H1 (cell line): Measurements from ENCODE around the gene SMIM15. TPM values are rescaled to one million over a fixed set of nuclear protein-coding genes. Genes with fewer than 3 reads are reported as not detected.
A peak's percentile ranks its signal among the peaks of the same experiment; 100 is the strongest.
"Not testable (repeated sequence)": the region's sequence is repeated elsewhere in the genome, so short reads cannot be mapped to it uniquely, and the experiment has no call there.

ENCODE experiments used
- CTCF ChIA-PET: fragments of 300-600 bp; sonication (Branson Sonifier 250); formaldehyde crosslinking; loops from one replicate; lab custom pipeline; 2021; ENCODE audit not compliant: partially characterized antibody; lab: Charles Lee
- POLR2A ChIA-PET: fragments of 300-600 bp; sonication (Branson Sonifier 250); formaldehyde crosslinking; loops from one replicate; lab custom pipeline; 2021; ENCODE audit warnings: inconsistent platforms; ENCODE audit not compliant: partially characterized antibody; lab: Charles Lee
- DNase-seq, 2 experiments: peaks; one replicate each; pipeline versions ENCODE4 v3.0.0 to v3.0.0-alpha.2; 2010 to 2022; ENCODE audit warnings: low spot score in 2 of 2, low read depth in 1 of 2, mixed read lengths in 1 of 2
- FAIRE-seq: peaks from 2 replicates; lab custom pipeline; 2011; peaks lifted over from hg19 to GRCh38; lab: Jason Lieb, UNC
- H2AFZ ChIP-seq: 2 replicates; pipeline ENCODE4 v1.8.1; 2012; ENCODE audit warnings: low read length, inconsistent platforms
- H2AK5ac ChIP-seq: 2 replicates; pipeline ENCODE4 v1.6.1; 2013; ENCODE audit warnings: low read depth, low read length
- H2BK120ac ChIP-seq: replicated peaks from 2 replicates; pipeline ENCODE3; 2013; ENCODE audit warnings: low read depth, low read length, inconsistent platforms
- H2BK12ac ChIP-seq: 2 replicates; pipeline ENCODE4 v1.6.1; 2013; ENCODE audit warnings: low read depth, low read length
- H2BK15ac ChIP-seq: 2 replicates; pipeline ENCODE4 v1.6.1; 2013; ENCODE audit warnings: low read length
- H2BK20ac ChIP-seq: 2 replicates; pipeline ENCODE4 v1.6.1; 2013; ENCODE audit warnings: low read length
- H2BK5ac ChIP-seq: 2 replicates; pipeline ENCODE4 v1.6.1; 2013; ENCODE audit warnings: low read depth, low read length
- H3K14ac ChIP-seq: 2 replicates; pipeline ENCODE4 v1.6.1; 2013; ENCODE audit warnings: inconsistent platforms; ENCODE audit not compliant: insufficient read length
- H3K18ac ChIP-seq: 2 replicates; pipeline ENCODE4 v1.6.1; 2013; ENCODE audit warnings: low read length; ENCODE audit errors: extremely low read depth
- H3K23ac ChIP-seq: 2 replicates; pipeline ENCODE4 v1.6.1; 2013; ENCODE audit warnings: inconsistent platforms; ENCODE audit not compliant: insufficient read length
- H3K23me2 ChIP-seq: 2 replicates; pipeline ENCODE4 v1.6.1; 2013; ENCODE audit warnings: low read depth, low read length
- H3K27ac ChIP-seq: 2 replicates; pipeline ENCODE4 v1.6.1; 2011; ENCODE audit warnings: low read depth, low read length, inconsistent platforms
- H3K27me3 ChIP-seq, 4 experiments: replicated peaks in 1 of 4; 1 replicate in 1 of 4; 2 replicates in 3 of 4; pipeline versions ENCODE4 v1.6.1 to v1.8.1; 2011 to 2013; ENCODE audit warnings: low read length in 3 of 4, mild to moderate bottlenecking in 3 of 4, inconsistent platforms in 2 of 4, mixed read lengths in 2 of 4, moderate library complexity in 1 of 4; ENCODE audit not compliant: control insufficient read depth in 3 of 4, insufficient read depth in 3 of 4; ENCODE audit errors: extremely low read depth in 1 of 4
- H3K36me3 ChIP-seq, 4 experiments: 2 replicates each; pipeline versions ENCODE4 v1.6.1 to v1.8.1; 2011 to 2013; ENCODE audit warnings: mild to moderate bottlenecking in 4 of 4, low read length in 3 of 4, moderate library complexity in 2 of 4, control low read depth in 1 of 4, inconsistent platforms in 1 of 4; ENCODE audit not compliant: insufficient read depth in 4 of 4, control insufficient read depth in 2 of 4
- H3K4ac ChIP-seq: replicated peaks from 2 replicates; pipeline ENCODE3; 2013; ENCODE audit warnings: low read length, low read depth, mixed read lengths, inconsistent platforms; ENCODE audit not compliant: insufficient read length
- H3K4me1 ChIP-seq, 4 experiments: replicated peaks in 1 of 4; 1 replicate in 1 of 4; 2 replicates in 3 of 4; pipeline versions ENCODE4 v1.6.1 to v1.8.1; 2011 to 2013; ENCODE audit warnings: low read length in 3 of 4, inconsistent platforms in 2 of 4, mixed read lengths in 1 of 4; ENCODE audit not compliant: insufficient read depth in 4 of 4, control insufficient read depth in 3 of 4
- H3K4me2 ChIP-seq, 2 experiments: 2 replicates each; pipeline versions ENCODE4 v1.6.1 to v1.8.1; 2011 to 2013; ENCODE audit warnings: low read depth in 2 of 2, low read length in 2 of 2, control low read depth in 1 of 2, inconsistent platforms in 1 of 2, mild to moderate bottlenecking in 1 of 2; ENCODE audit not compliant: insufficient read depth in 1 of 2
- H3K4me3 ChIP-seq, 4 experiments: fragments of 200-600, 300-600 bp in 1 of 4; sonication (generic), shearing (Covaris generic), sonication (Bioruptor Twin) in 1 of 4; 2 replicates each; pipeline versions ENCODE4 v1.5.1 to v1.8.1; 2011 to 2016; ENCODE audit warnings: low read length in 4 of 4, low read depth in 3 of 4, control low read depth in 2 of 4, inconsistent platforms in 2 of 4, mild to moderate bottlenecking in 2 of 4, mixed read lengths in 1 of 4, moderate library complexity in 1 of 4; ENCODE audit not compliant: insufficient read depth in 2 of 4; ENCODE audit errors: extremely low read depth in 1 of 4
- H3K56ac ChIP-seq: replicated peaks from 2 replicates; pipeline ENCODE3; 2013; ENCODE audit warnings: low read depth, mild to moderate bottlenecking, mixed read lengths, low read length, inconsistent platforms; ENCODE audit not compliant: insufficient read length
- H3K79me1 ChIP-seq: 2 replicates; pipeline ENCODE4 v1.6.1; 2013; ENCODE audit warnings: low read depth, low read length, control low read depth
- H3K79me2 ChIP-seq, 2 experiments: 2 replicates each; pipeline versions ENCODE4 v1.6.1 to v1.8.1; 2012 to 2013; ENCODE audit warnings: low read length in 2 of 2, mild to moderate bottlenecking in 2 of 2, inconsistent platforms in 1 of 2; ENCODE audit not compliant: insufficient read depth in 2 of 2, control insufficient read depth in 1 of 2
- H3K9ac ChIP-seq, 4 experiments: replicated peaks in 1 of 4; 1 replicate in 1 of 4; 2 replicates in 3 of 4; pipeline versions ENCODE4 v1.6.1 to v1.8.1; 2011 to 2013; ENCODE audit warnings: low read depth in 3 of 4, low read length in 3 of 4, control low read depth in 2 of 4, mild to moderate bottlenecking in 2 of 4, moderate library complexity in 2 of 4, inconsistent platforms in 1 of 4; ENCODE audit errors: extremely low read depth in 1 of 4
- H3K9me3 ChIP-seq, 2 experiments: 2 replicates each; pipeline versions ENCODE4 v1.6.1 to v1.8.1; 2012 to 2013; ENCODE audit warnings: mild to moderate bottlenecking in 2 of 2, moderate library complexity in 2 of 2, control low read depth in 1 of 2, inconsistent platforms in 1 of 2, low read depth in 1 of 2, low read length in 1 of 2, mixed read lengths in 1 of 2; ENCODE audit not compliant: insufficient read depth in 2 of 2
- H4K20me1 ChIP-seq, 2 experiments: replicated peaks in 1 of 2; 2 replicates each; pipeline versions ENCODE3 to v1.8.1; 2011 to 2013; ENCODE audit warnings: inconsistent platforms in 2 of 2, low read length in 2 of 2, mild to moderate bottlenecking in 1 of 2; ENCODE audit not compliant: insufficient read depth in 2 of 2, control insufficient read depth in 1 of 2
- H4K5ac ChIP-seq: 2 replicates; pipeline ENCODE4 v1.6.1; 2013; ENCODE audit warnings: low read length, low read depth, mixed read lengths, inconsistent platforms; ENCODE audit not compliant: insufficient read length
- H4K8ac ChIP-seq: 2 replicates; pipeline ENCODE4 v1.8.0; 2013; ENCODE audit warnings: mild to moderate bottlenecking, moderate library complexity, low read length, inconsistent platforms; ENCODE audit not compliant: insufficient read depth; ENCODE audit errors: extremely low read depth
- H4K91ac ChIP-seq: replicated peaks from 2 replicates; pipeline ENCODE3; 2013; ENCODE audit warnings: low read length, mixed read lengths, inconsistent platforms; ENCODE audit not compliant: insufficient read length
- CHD1 ChIP-seq: IDR thresholded peaks from 2 replicates; pipeline ENCODE4 v1.6.1; 2012; ENCODE audit warnings: low read depth, low read length, improper control_type of control experiment
- KDM4A ChIP-seq: IDR thresholded peaks from one replicate; pipeline ENCODE4 v1.7.1; 2012; ENCODE audit warnings: low read depth, mild to moderate bottlenecking, moderate library complexity, low read length, inconsistent platforms; ENCODE audit not compliant: severe bottlenecking
- POLR2A ChIP-seq, 2 experiments: IDR thresholded peaks; 1 replicate in 1 of 2; 2 replicates in 1 of 2; pipeline ENCODE4 v1.6.1; 2011; ENCODE audit warnings: low read depth in 2 of 2, low read length in 2 of 2, mild to moderate bottlenecking in 2 of 2; ENCODE audit errors: control extremely low read depth in 1 of 2
- RFX5 ChIP-seq: IDR thresholded peaks from 2 replicates; pipeline ENCODE4 v1.6.1; 2011; ENCODE audit warnings: low read depth, low read length, improper control_type of control experiment, borderline replicate concordance
- WGBS, 2 experiments: shearing (Covaris generic) in 1 of 2; methylation state at CpG; one replicate each; pipeline versions ENCODE4 v1.1.6 to v1.1.7; 2013 to 2015; ENCODE audit warnings: low lambda C conversion rate in 2 of 2, mixed read lengths in 2 of 2, inconsistent platforms in 1 of 2, low coverage in 1 of 2, missing lambda C conversion rate in 1 of 2; ENCODE audit not compliant: insufficient replicate concordance in 2 of 2, insufficient coverage in 1 of 2, insufficient read length in 1 of 2; ENCODE audit errors: extremely low coverage in 1 of 2, missing lambda C conversion rate in 1 of 2; 5-methylcytosine and 5-hydroxymethylcytosine counted together
- polyA plus RNA-seq, 7 experiments: library from polyadenylated mRNA; depleted of rRNA in 3 of 7; stranded (reverse) in 5 of 7; unstranded in 2 of 7; fragments of >200 nt in 5 of 7; fragments of 200-250 nt in 2 of 7; gene quantifications; 1 replicate in 5 of 7; 2 replicates in 1 of 7; 4 replicates in 1 of 7; pipeline versions ENCODE4 v1.2.1 to v1.2.3, GENCODE V29; 2011 to 2013; ENCODE audit warnings: missing spikeins in 2 of 7, mixed read lengths in 2 of 7
- total RNA-seq: library from RNA; stranded (reverse); fragmentation: NEBNext Ultra II Directional; extraction: Animal tissue kit (Norgen Biotek cat#: 25700); gene quantifications from 2 replicates; pipeline ENCODE4 v1.2.1, GENCODE V29; 2021
- TF ChIP-seq, protein P1 (sequence below), 3 experiments: IDR thresholded peaks; 1 replicate in 2 of 3; 2 replicates in 1 of 3; pipeline versions ENCODE4 v1.5.1 to v1.6.1; 2011; ENCODE audit warnings: low read length in 3 of 3, mild to moderate bottlenecking in 3 of 3, inconsistent platforms in 2 of 3, low read depth in 1 of 3, moderate library complexity in 1 of 3; ENCODE audit not compliant: insufficient read depth in 1 of 3; ENCODE audit errors: control extremely low read depth in 1 of 3
- TF ChIP-seq, protein P2 (sequence below): IDR thresholded peaks from 2 replicates; pipeline ENCODE4 v1.6.1; 2012; ENCODE audit warnings: inconsistent platforms

Gene SMIM15
- total and polyA plus RNA-seq, 2 of the 8 experiments (the other 6 are each of a cell fraction or from before 2014, with no cell fraction given): 17.6 to 53.1 TPM

DNA sequence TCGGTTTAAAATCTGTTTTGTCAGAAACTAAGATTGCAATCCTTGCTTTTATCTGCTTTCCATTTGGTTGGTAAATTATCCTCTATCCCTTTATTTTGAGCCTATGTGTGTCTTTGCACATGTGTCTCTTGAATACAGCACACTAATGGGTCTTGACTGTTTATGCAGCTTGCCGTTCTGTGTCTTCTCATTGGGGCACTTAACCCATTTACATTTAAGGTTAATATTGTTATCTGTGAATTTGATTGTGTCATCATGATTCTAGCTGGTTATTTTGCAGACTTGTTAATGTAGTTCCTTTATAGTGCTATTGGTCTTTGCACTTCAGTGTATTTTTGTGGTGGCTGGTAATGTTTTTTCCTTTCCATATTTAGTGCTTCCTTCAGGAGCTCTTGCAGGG lies 36.3 kb upstream of the SMIM15 start (continued):
- TF ChIP-seq, protein P1, sequence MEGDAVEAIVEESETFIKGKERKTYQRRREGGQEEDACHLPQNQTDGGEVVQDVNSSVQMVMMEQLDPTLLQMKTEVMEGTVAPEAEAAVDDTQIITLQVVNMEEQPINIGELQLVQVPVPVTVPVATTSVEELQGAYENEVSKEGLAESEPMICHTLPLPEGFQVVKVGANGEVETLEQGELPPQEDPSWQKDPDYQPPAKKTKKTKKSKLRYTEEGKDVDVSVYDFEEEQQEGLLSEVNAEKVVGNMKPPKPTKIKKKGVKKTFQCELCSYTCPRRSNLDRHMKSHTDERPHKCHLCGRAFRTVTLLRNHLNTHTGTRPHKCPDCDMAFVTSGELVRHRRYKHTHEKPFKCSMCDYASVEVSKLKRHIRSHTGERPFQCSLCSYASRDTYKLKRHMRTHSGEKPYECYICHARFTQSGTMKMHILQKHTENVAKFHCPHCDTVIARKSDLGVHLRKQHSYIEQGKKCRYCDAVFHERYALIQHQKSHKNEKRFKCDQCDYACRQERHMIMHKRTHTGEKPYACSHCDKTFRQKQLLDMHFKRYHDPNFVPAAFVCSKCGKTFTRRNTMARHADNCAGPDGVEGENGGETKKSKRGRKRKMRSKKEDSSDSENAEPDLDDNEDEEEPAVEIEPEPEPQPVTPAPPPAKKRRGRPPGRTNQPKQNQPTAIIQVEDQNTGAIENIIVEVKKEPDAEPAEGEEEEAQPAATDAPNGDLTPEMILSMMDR (IDR thresholded peaks at IDR 0.05; ENCODE audit: control extremely low read depth in 1 of 3, insufficient read depth in 1 of 3, low read depth in 1 of 3, low read length in 3 of 3): no peak
- TF ChIP-seq, protein P2, sequence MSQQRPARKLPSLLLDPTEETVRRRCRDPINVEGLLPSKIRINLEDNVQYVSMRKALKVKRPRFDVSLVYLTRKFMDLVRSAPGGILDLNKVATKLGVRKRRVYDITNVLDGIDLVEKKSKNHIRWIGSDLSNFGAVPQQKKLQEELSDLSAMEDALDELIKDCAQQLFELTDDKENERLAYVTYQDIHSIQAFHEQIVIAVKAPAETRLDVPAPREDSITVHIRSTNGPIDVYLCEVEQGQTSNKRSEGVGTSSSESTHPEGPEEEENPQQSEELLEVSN: no peak
- TF ChIP-seq KDM4A (no peak), POLR2A (IDR thresholded peaks at IDR 0.05; ENCODE audit: control extremely low read depth in 1 of 2, low read depth in 2 of 2, low read length in 2 of 2) (no peak), CHD1 (no peak), RFX5 (no peak)

DNA sequence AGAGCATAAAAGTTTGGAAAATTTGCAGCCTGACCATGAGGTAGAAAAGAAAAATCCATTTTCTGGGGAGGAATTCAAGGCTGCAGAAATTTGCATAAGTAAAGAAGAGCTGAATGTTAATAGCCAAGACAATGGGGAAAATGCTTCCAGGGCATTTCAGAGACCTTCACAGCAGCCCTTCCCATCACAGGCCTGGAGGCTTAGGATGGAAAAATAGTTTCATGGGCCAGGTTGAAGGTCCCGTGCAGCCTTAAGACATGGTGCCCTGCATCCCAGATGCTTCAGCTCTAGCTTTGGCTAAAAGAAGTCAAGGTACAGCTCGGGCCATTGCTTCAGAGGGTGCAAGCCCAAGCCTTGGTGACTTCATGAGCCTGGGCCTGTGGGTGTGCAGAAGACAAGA lies 25.6 kb upstream of the SMIM15 start:
- H2BK12ac ChIP-seq: peak overlapping the region; percentile 62; the same call in 1 of the 2 replicates
- H4K8ac ChIP-seq, H3K36me3 ChIP-seq, H3K27ac ChIP-seq, H3K9me3 ChIP-seq, DNase-seq, H3K27me3 ChIP-seq, H3K79me1 ChIP-seq, H3K18ac ChIP-seq, H2BK15ac ChIP-seq, H3K23me2 ChIP-seq, H3K79me2 ChIP-seq, H3K14ac ChIP-seq, H3K9ac ChIP-seq, H3K56ac ChIP-seq, H2AK5ac ChIP-seq, H2BK20ac ChIP-seq, FAIRE-seq, H4K91ac ChIP-seq, H4K20me1 ChIP-seq, CTCF ChIA-PET, H3K4me3 ChIP-seq, H3K4ac ChIP-seq, H2AFZ ChIP-seq, H3K23ac ChIP-seq, H4K5ac ChIP-seq, H3K4me1 ChIP-seq, H2BK5ac ChIP-seq: not testable (repeated sequence)
- H2BK120ac ChIP-seq: peak overlapping the region; percentile 43
- WGBS, 2 experiments: 96% methylated on average over 2 of the region's 2 CpGs; no CpG with 5 or more reads in 1 of the 2 experiments
- peak overlapping the region; percentile 37 to 42; a peak in 1 of 4 replicates for H3K4me2 ChIP-seq
- POLR2A ChIA-PET: interaction anchor here (0.6 kb wide), 1 partner anchor 461 kb away, joined by 4 read pairs; no protein-coding TSS in a partner anchor
